KOPT-K1 (cell line): ENCODE measurements around the gene ALOX15B.

Experiments used
- H3K27ac ChIP-seq: fragments of 200-600 bp; sonication (generic); 2 replicates; pipeline ENCODE4 v1.5.1; 2016; ENCODE audit warnings: antibody characterized with exemption, mild to moderate bottlenecking, low read depth, low read length; ENCODE audit not compliant: poor library complexity, severe bottlenecking
- H3K36me3 ChIP-seq: fragments of 200-600 bp; sonication (generic); 2 replicates; pipeline ENCODE4 v1.5.1; 2017; ENCODE audit warnings: antibody characterized with exemption, mild to moderate bottlenecking, low read length, moderate library complexity; ENCODE audit not compliant: insufficient read depth
- H3K9me3 ChIP-seq: fragments of 200-600 bp; sonication (generic); 2 replicates; pipeline ENCODE4 v1.5.1; 2017; ENCODE audit warnings: antibody characterized with exemption, low read length, mild to moderate bottlenecking; ENCODE audit not compliant: insufficient read depth, poor library complexity, severe bottlenecking

ALOX15B gene

GRCh38 chr17:8006836-8007680 is 31.8 kb upstream of the ALOX15B start:
- Histone ChIP-seq H3K27ac (no peak overlapping the region), H3K36me3 (no peaks in the 10 kb centered on the region)

GRCh38 chr17:8007836-8008235 is 31.0 kb upstream of the ALOX15B start:
- no peak overlapping the region for H3K27ac ChIP-seq
- no peaks in the 10 kb centered on the region for H3K36me3 ChIP-seq
- no peaks in the 10 kb centered on the region for H3K9me3 ChIP-seq

More at GRCh38 chr17:8006836-8007680, 31.8 kb upstream of the ALOX15B start:
- no peaks in the 10 kb centered on the region for H3K9me3 ChIP-seq

- no peaks in the 10 kb centered on the region for H3K36me3 ChIP-seq
- no peaks in the 10 kb centered on the region for H3K9me3 ChIP-seq
- no peak overlapping the region for H3K27ac ChIP-seq
Observed at GRCh38 chr17:8012045-8012580, 26.7 kb upstream of the ALOX15B start.

GRCh38 chr17:8012996-8013640 is 25.7 kb upstream of the ALOX15B start:
- no peaks in the 10 kb centered on the region for H3K36me3 ChIP-seq
- no peaks in the 10 kb centered on the region for H3K9me3 ChIP-seq
- no peak overlapping the region for H3K27ac ChIP-seq

- H3K27ac ChIP-seq: no peak overlapping the region
- no peaks in the 10 kb centered on the region for H3K36me3 ChIP-seq
- H3K9me3 ChIP-seq: no peaks in the 10 kb centered on the region
Observed at GRCh38 chr17:8013731-8014557, 24.9 kb upstream of the ALOX15B start.

- Histone ChIP-seq H3K36me3 (no peaks in the 10 kb centered on the region), H3K27ac (no peak overlapping the region), H3K9me3 (no peaks in the 10 kb centered on the region)
Observed at GRCh38 chr17:8014558-8014850, 24.4 kb upstream of the ALOX15B start.

- Histone ChIP-seq H3K36me3 (no peaks in the 10 kb centered on the region), H3K27ac (no peak overlapping the region), H3K9me3 (no peaks in the 10 kb centered on the region)
Observed at GRCh38 chr17:8015236-8015956, 23.5 kb upstream of the ALOX15B start.

- Histone ChIP-seq H3K27ac (no peak overlapping the region), H3K36me3 (no peaks in the 10 kb centered on the region), H3K9me3 (no peaks in the 10 kb centered on the region)
Observed at GRCh38 chr17:8015957-8016631, 22.8 kb upstream of the ALOX15B start.

GRCh38 chr17:8016632-8017424 is 22.0 kb upstream of the ALOX15B start:
- Histone ChIP-seq H3K27ac (no peak overlapping the region), H3K9me3 (no peaks in the 10 kb centered on the region), H3K36me3 (no peaks in the 10 kb centered on the region)

- Histone ChIP-seq H3K9me3 (no peaks in the 10 kb centered on the region), H3K27ac (no peak overlapping the region), H3K36me3 (no peaks in the 10 kb centered on the region)
Observed at GRCh38 chr17:8018436-8018835, 20.4 kb upstream of the ALOX15B start.

- Histone ChIP-seq H3K27ac (no peak overlapping the region), H3K36me3 (no peaks in the 10 kb centered on the region), H3K9me3 (no peaks in the 10 kb centered on the region)
Observed at GRCh38 chr17:8019166-8019565, 19.7 kb upstream of the ALOX15B start.

GRCh38 chr17:8019665-8020650 is 18.9 kb upstream of the ALOX15B start:
- Histone ChIP-seq H3K9me3 (no peaks in the 10 kb centered on the region), H3K27ac (no peak overlapping the region)

More at GRCh38 chr17:8019665-8020650, 18.9 kb upstream of the ALOX15B start:
- no peaks in the 10 kb centered on the region for H3K36me3 ChIP-seq
